ENCODE data around the gene NKD2. TPM values are rescaled to one million over a fixed set of nuclear protein-coding genes. Genes with fewer than 3 reads are reported as not detected.

The NKD2 gene
- total RNA-seq, 1 experiment from 2014 or later = 0.57 TPM

DNA sequence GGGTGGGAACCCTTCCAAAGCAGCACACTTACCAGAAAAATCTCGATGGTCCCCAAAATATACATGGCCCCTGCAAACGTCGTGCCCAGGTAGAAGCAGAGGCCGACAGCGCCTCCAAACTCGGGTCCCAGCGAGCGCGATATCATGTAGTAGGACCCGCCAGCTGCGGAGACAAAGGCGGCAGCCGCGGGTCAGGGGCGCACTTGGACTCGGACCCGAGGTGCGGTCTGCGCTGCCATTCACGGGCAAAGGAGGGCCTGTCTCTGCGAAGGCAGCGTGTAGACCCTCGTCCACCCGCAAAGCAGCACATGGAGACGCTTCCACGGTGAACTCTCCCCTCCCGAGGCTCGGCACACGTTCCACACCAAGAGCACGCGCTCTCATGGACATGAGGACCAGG, 78.3 kb downstream of the NKD2 start:
- H3K4me1 ChIP-seq (replicated peaks; ENCODE audit: insufficient read depth) = no peaks in the 10 kb centered on the region
- no peak overlapping the region for H2AFZ ChIP-seq
- no peaks in the 10 kb centered on the region for H3K27me3 ChIP-seq (ENCODE audit: insufficient read depth, low read depth)
- POLR2A ChIA-PET (ENCODE audit: unreplicated experiment) = no interaction called here
- H3K79me2 ChIP-seq (ENCODE audit: low read depth) = no peaks in the 10 kb centered on the region
- TF ChIP-seq EZH2 (IDR thresholded peaks at IDR 0.05; ENCODE audit: low read depth) (no peak), CTCF (conservative IDR thresholded peaks at IDR 0.05) (no peak)
- no peak for DNase-seq
- H3K36me3 ChIP-seq (ENCODE audit: low read depth) = no peaks in the 10 kb centered on the region; the same call in 1 of the 2 replicates
- no peak overlapping the region for H3K4me2 ChIP-seq
- H3K27ac ChIP-seq = no peak overlapping the region
- intact Hi-C loops (cut with micrococcal nuclease; ENCODE audit: unreplicated experiment) = no loop called here
- no peak overlapping the region for H3K4me3 ChIP-seq
- no peaks in the 10 kb centered on the region for H3K9me3 ChIP-seq (ENCODE audit: insufficient read depth, low read depth)
- H3K9me2 ChIP-seq (ENCODE audit: insufficient read depth) = no peaks in the 10 kb centered on the region
- no TSS peak for BruUV-seq (replicated peaks)
- no peaks in the 10 kb centered on the region for H3F3A ChIP-seq (ENCODE audit: insufficient read depth, low read depth)
- peaks cover 32% of the 10 kb centered on the region for H4K20me1 ChIP-seq (ENCODE audit: insufficient read depth)
- CTCF ChIA-PET = no interaction called here

DNA sequence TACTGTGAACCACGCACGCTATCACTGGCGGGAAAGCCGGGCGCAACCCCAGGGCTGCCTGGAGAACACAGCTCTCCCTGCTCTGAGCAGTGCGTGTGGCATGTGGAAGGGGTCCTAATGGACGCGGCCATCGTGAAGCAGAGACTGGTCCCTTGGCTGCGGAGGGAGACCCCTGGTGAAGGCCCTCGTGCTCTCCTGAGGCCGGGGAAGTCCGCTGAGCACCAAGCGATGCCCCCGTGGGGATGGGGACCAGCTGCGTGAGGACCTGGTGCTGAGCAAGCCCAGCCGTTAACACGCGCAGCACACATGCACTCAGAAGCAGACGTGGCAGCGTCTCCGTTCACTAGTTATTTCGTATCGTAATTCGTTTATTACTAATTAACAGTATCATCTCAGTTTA, 78.8 kb downstream of the NKD2 start:
- BruUV-seq (replicated peaks) = no TSS peak
- TF ChIP-seq CTCF (conservative IDR thresholded peaks at IDR 0.05) = no peak
- TF ChIP-seq EZH2 (IDR thresholded peaks at IDR 0.05; ENCODE audit: low read depth) = no peak

GRCh38 chr5:1088031-1088430, 79.4 kb downstream of the NKD2 start:
- intact Hi-C loops (cut with micrococcal nuclease; ENCODE audit: unreplicated experiment) = no loop called here
- Histone ChIP-seq H3K27me3 (ENCODE audit: insufficient read depth, low read depth) (no peaks in the 10 kb centered on the region), H3K36me3 (ENCODE audit: low read depth) (no peaks in the 10 kb centered on the region; the same call in 1 of the 2 replicates), H2AFZ (no peak overlapping the region), H3K27ac (no peak overlapping the region), H3K4me2 (no peak overlapping the region), H3K9me2 (ENCODE audit: insufficient read depth) (no peaks in the 10 kb centered on the region), H3F3A (ENCODE audit: insufficient read depth, low read depth) (no peaks in the 10 kb centered on the region), H3K9me3 (ENCODE audit: insufficient read depth, low read depth) (no peaks in the 10 kb centered on the region), H3K4me3 (no peak overlapping the region), H3K79me2 (ENCODE audit: low read depth) (no peaks in the 10 kb centered on the region), H3K4me1 (replicated peaks; ENCODE audit: insufficient read depth) (no peaks in the 10 kb centered on the region), H4K20me1 (ENCODE audit: insufficient read depth) (peaks cover 36% of the 10 kb centered on the region)
- ChIA-PET CTCF (no interaction called here), POLR2A (ENCODE audit: unreplicated experiment) (no interaction called here)
- TF ChIP-seq EZH2 (IDR thresholded peaks at IDR 0.05; ENCODE audit: low read depth) (no peak), CTCF (conservative IDR thresholded peaks at IDR 0.05) (no peak)
- BruUV-seq (replicated peaks) = no TSS peak
- DNase-seq = no peak

More for the DNA sequence above, 78.8 kb downstream of the NKD2 start:
- Histone ChIP-seq H3K79me2 (ENCODE audit: low read depth) (no peaks in the 10 kb centered on the region), H3K27ac (no peak overlapping the region), H3K4me3 (no peak overlapping the region), H3K27me3 (ENCODE audit: insufficient read depth, low read depth) (no peaks in the 10 kb centered on the region), H4K20me1 (ENCODE audit: insufficient read depth) (peaks cover 32% of the 10 kb centered on the region), H3K36me3 (ENCODE audit: low read depth) (no peaks in the 10 kb centered on the region; the same call in 1 of the 2 replicates), H2AFZ (no peak overlapping the region), H3F3A (ENCODE audit: insufficient read depth, low read depth) (no peaks in the 10 kb centered on the region), H3K9me3 (ENCODE audit: insufficient read depth, low read depth) (no peaks in the 10 kb centered on the region), H3K9me2 (ENCODE audit: insufficient read depth) (no peaks in the 10 kb centered on the region), H3K4me1 (replicated peaks; ENCODE audit: insufficient read depth) (no peaks in the 10 kb centered on the region), H3K4me2 (no peak overlapping the region)
- ChIA-PET CTCF (no interaction called here), POLR2A (ENCODE audit: unreplicated experiment) (no interaction called here)
- DNase-seq = no peak
- intact Hi-C loops (cut with micrococcal nuclease; ENCODE audit: unreplicated experiment) = no loop called here

Small RNA genes within 50 kb of the gene (microRNA-seq; reads per million reads assigned to microRNA genes)
- not detected for gene MIR4635 (ENCODE audit: borderline number of aligned reads, borderline replicate concordance)

Other genes with a start within 250 kb of the NKD2 start
- gene ZDHHC11B, start 224.1 kb upstream of the NKD2 start, total RNA-seq (2021) = 0.41 TPM in 1 of 2 replicates, not detected in the other
- gene ZDHHC11, start 157.8 kb upstream of the NKD2 start, total RNA-seq (2021) = 13.1 and 19.1 TPM in 2 replicates
- gene BRD9, start 116.0 kb upstream of the NKD2 start, total RNA-seq (2021) = 102 and 112 TPM in 2 replicates
- gene TRIP13, start 115.9 kb upstream of the NKD2 start, total RNA-seq (2021) = 56.1 and 74.0 TPM in 2 replicates
- gene SLC12A7, start 103.3 kb downstream of the NKD2 start, total RNA-seq (2021) = 174 and 207 TPM in 2 replicates
- not detected in 2 replicates for gene SLC6A19, start 192.8 kb downstream of the NKD2 start, total RNA-seq (2021)
- gene SLC6A18, start 216.6 kb downstream of the NKD2 start, total RNA-seq (2021) = not detected in 2 replicates